IgD-negative memory B cell (primary cell): ENCODE measurements around the gene DNAH11. TPM values are rescaled to one million over a fixed set of nuclear protein-coding genes. Genes with fewer than 3 reads are reported as not detected.
"Not testable (repeated sequence)": the region's sequence is repeated elsewhere in the genome, so short reads cannot be mapped to it uniquely, and the experiment has no call there.

ENCODE experiments used
- H3K27ac Mint-ChIP-seq, 3 donors: one replicate each; pipeline ENCODE4 v1.8.0; 2020 to 2022; ENCODE audit warnings: mild to moderate bottlenecking in 3 of 3, mixed read lengths in 3 of 3, moderate library complexity in 1 of 3
- H3K27me3 Mint-ChIP-seq: one replicate; pipeline ENCODE4 v1.8.0; 2021; ENCODE audit warnings: mixed read lengths
- H3K36me3 Mint-ChIP-seq: one replicate; pipeline ENCODE4 v1.8.0; 2020; ENCODE audit warnings: mild to moderate bottlenecking, mixed read lengths
- H3K4me1 Mint-ChIP-seq, 3 donors: one replicate each; pipeline ENCODE4 v1.8.0; 2020 to 2022; ENCODE audit warnings: mixed read lengths in 3 of 3, mild to moderate bottlenecking in 1 of 3
- H3K4me3 Mint-ChIP-seq, 4 donors: one replicate each; pipeline ENCODE4 v1.8.0; 2020 to 2022; ENCODE audit warnings: mild to moderate bottlenecking in 4 of 4, mixed read lengths in 4 of 4, moderate library complexity in 3 of 4
- H3K9me3 Mint-ChIP-seq, 3 donors: one replicate each; pipeline ENCODE4 v1.8.0; 2020 to 2021; ENCODE audit warnings: mixed read lengths in 3 of 3, mild to moderate bottlenecking in 1 of 3
- polyA plus RNA-seq: library from polyadenylated mRNA; unstranded; fragments of 300-500 nt; fragmentation: Illumina TruSeq; gene quantifications from one replicate; pipeline ENCODE4 v1.2.3, GENCODE V29; 2021

The DNAH11 gene
- polyA plus RNA-seq, 1 donor from 2014 or later, result not detected

GRCh38 chr7:21777921-21778320 lies 235.1 kb downstream of the DNAH11 start:
- Mint-ChIP-seq H3K36me3 (no peaks in the 10 kb centered on the region), H3K4me3 (no peak overlapping the region), H3K27ac (no peak overlapping the region), H3K4me1 (no peaks in the 10 kb centered on the region), H3K9me3 (no peaks in the 10 kb centered on the region), H3K27me3 (peaks cover 11% of the 10 kb centered on the region)

GRCh38 chr7:21778953-21779352 lies 236.1 kb downstream of the DNAH11 start:
- H3K27ac Mint-ChIP-seq, result no peak overlapping the region
- H3K27me3 Mint-ChIP-seq, result peaks cover 8% of the 10 kb centered on the region
- no peaks in the 10 kb centered on the region for H3K9me3 Mint-ChIP-seq
- H3K4me3 Mint-ChIP-seq, result no peak overlapping the region
- H3K4me1 Mint-ChIP-seq, result no peaks in the 10 kb centered on the region
- no peaks in the 10 kb centered on the region for H3K36me3 Mint-ChIP-seq

- Mint-ChIP-seq H3K9me3 (no peaks in the 10 kb centered on the region), H3K27ac (no peak overlapping the region), H3K36me3 (no peaks in the 10 kb centered on the region), H3K27me3 (peaks cover 6% of the 10 kb centered on the region), H3K4me1 (no peaks in the 10 kb centered on the region), H3K4me3 (no peak overlapping the region)
Measured at GRCh38 chr7:21782996-21783395, 240.2 kb downstream of the DNAH11 start.

GRCh38 chr7:21784989-21785388 lies 242.2 kb downstream of the DNAH11 start:
- Mint-ChIP-seq H3K9me3 (no peaks in the 10 kb centered on the region), H3K36me3 (no peaks in the 10 kb centered on the region), H3K27ac (no peak overlapping the region), H3K27me3 (peaks cover 6% of the 10 kb centered on the region), H3K4me3 (no peak overlapping the region), H3K4me1 (no peaks in the 10 kb centered on the region)

GRCh38 chr7:21805791-21806190 lies 263.0 kb downstream of the DNAH11 start:
- Mint-ChIP-seq H3K4me3 (no peak overlapping the region), H3K27ac (no peak overlapping the region), H3K4me1 (no peaks in the 10 kb centered on the region), H3K36me3 (no peaks in the 10 kb centered on the region), H3K27me3 (peaks cover 8% of the 10 kb centered on the region), H3K9me3 (no peaks in the 10 kb centered on the region)

GRCh38 chr7:21806388-21806787 lies 263.5 kb downstream of the DNAH11 start:
- Mint-ChIP-seq H3K27me3 (peaks cover 8% of the 10 kb centered on the region), H3K9me3 (no peaks in the 10 kb centered on the region), H3K36me3 (no peaks in the 10 kb centered on the region), H3K4me3 (no peak overlapping the region), H3K27ac (no peak overlapping the region), H3K4me1 (no peaks in the 10 kb centered on the region)

- no peaks in the 10 kb centered on the region for H3K4me1 Mint-ChIP-seq
- H3K27me3 Mint-ChIP-seq, result no peaks in the 10 kb centered on the region
- H3K27ac Mint-ChIP-seq, result no peak overlapping the region
- H3K9me3 Mint-ChIP-seq, result no peaks in the 10 kb centered on the region
- no peak overlapping the region for H3K4me3 Mint-ChIP-seq
- peaks cover 2% of the 10 kb centered on the region for H3K36me3 Mint-ChIP-seq
Measured at GRCh38 chr7:21819048-21819447, 276.2 kb downstream of the DNAH11 start.

- peaks cover 4% of the 10 kb centered on the region for H3K27me3 Mint-ChIP-seq
- no peaks in the 10 kb centered on the region for H3K4me1 Mint-ChIP-seq
- H3K4me3 Mint-ChIP-seq, result no peak overlapping the region
- no peaks in the 10 kb centered on the region for H3K36me3 Mint-ChIP-seq
- no peak overlapping the region for H3K27ac Mint-ChIP-seq
- H3K9me3 Mint-ChIP-seq, result no peaks in the 10 kb centered on the region
Measured at GRCh38 chr7:21828841-21829240, 286.0 kb downstream of the DNAH11 start.

GRCh38 chr7:21829731-21830130 lies 286.9 kb downstream of the DNAH11 start:
- no peaks in the 10 kb centered on the region for H3K36me3 Mint-ChIP-seq
- H3K4me1 Mint-ChIP-seq, result no peaks in the 10 kb centered on the region
- peaks cover 4% of the 10 kb centered on the region for H3K27me3 Mint-ChIP-seq
- H3K4me3 Mint-ChIP-seq, result no peak overlapping the region
- H3K27ac Mint-ChIP-seq, result no peak overlapping the region
- H3K9me3 Mint-ChIP-seq, result no peaks in the 10 kb centered on the region

GRCh38 chr7:21844742-21845141 lies 301.9 kb downstream of the DNAH11 start:
- Mint-ChIP-seq H3K36me3 (no peaks in the 10 kb centered on the region), H3K9me3 (no peaks in the 10 kb centered on the region)

GRCh38 chr7:21850531-21851285 lies 307.9 kb downstream of the DNAH11 start:
- H3K27me3 Mint-ChIP-seq, result no peaks in the 10 kb centered on the region
- no peaks in the 10 kb centered on the region for H3K4me1 Mint-ChIP-seq
- H3K27ac Mint-ChIP-seq, result peak overlapping the region in 1 of 3 donors; percentile 48
- no peak overlapping the region for H3K4me3 Mint-ChIP-seq
- no peaks in the 10 kb centered on the region for H3K36me3 Mint-ChIP-seq
- no peaks in the 10 kb centered on the region for H3K9me3 Mint-ChIP-seq

More at GRCh38 chr7:21844742-21845141, 301.9 kb downstream of the DNAH11 start:
- Mint-ChIP-seq H3K27me3 (no peaks in the 10 kb centered on the region), H3K4me1 (no peaks in the 10 kb centered on the region), H3K27ac (no peak overlapping the region), H3K4me3 (no peak overlapping the region)

- Mint-ChIP-seq H3K9me3 (no peaks in the 10 kb centered on the region), H3K4me3 (no peak overlapping the region), H3K27me3 (peaks cover 3% of the 10 kb centered on the region)
Measured at GRCh38 chr7:21851559-21851967, 308.7 kb downstream of the DNAH11 start.

GRCh38 chr7:21865631-21866204 lies 322.9 kb downstream of the DNAH11 start:
- not testable (repeated sequence) for H3K9me3 Mint-ChIP-seq, H3K36me3 Mint-ChIP-seq, H3K4me3 Mint-ChIP-seq, H3K27ac Mint-ChIP-seq, H3K4me1 Mint-ChIP-seq, H3K27me3 Mint-ChIP-seq

More at GRCh38 chr7:21851559-21851967, 308.7 kb downstream of the DNAH11 start:
- Mint-ChIP-seq H3K36me3 (no peaks in the 10 kb centered on the region), H3K4me1 (no peaks in the 10 kb centered on the region), H3K27ac (no peak overlapping the region)

- H3K36me3 Mint-ChIP-seq, result no peaks in the 10 kb centered on the region
- H3K4me1 Mint-ChIP-seq, result peaks cover 0 to 4% (median 2%) of the 10 kb centered on the region in 3 donors
- no peaks in the 10 kb centered on the region for H3K27me3 Mint-ChIP-seq
- no peak overlapping the region for H3K4me3 Mint-ChIP-seq
- no peaks in the 10 kb centered on the region for H3K9me3 Mint-ChIP-seq
- H3K27ac Mint-ChIP-seq, result no peak overlapping the region
Measured at GRCh38 chr7:21866731-21867130, 323.9 kb downstream of the DNAH11 start.

GRCh38 chr7:21867226-21867625 lies 324.4 kb downstream of the DNAH11 start:
- Mint-ChIP-seq H3K4me1 (peaks cover 0 to 4% (median 2%) of the 10 kb centered on the region in 3 donors), H3K27ac (no peak overlapping the region), H3K36me3 (no peaks in the 10 kb centered on the region), H3K4me3 (no peak overlapping the region), H3K27me3 (no peaks in the 10 kb centered on the region), H3K9me3 (no peaks in the 10 kb centered on the region)
